Measurements from ENCODE around the gene RFLNA.
A peak's percentile ranks its signal among the peaks of the same experiment; 100 is the strongest.

The RFLNA gene

GRCh38 chr12:124294780-124295341 is at the start of gene RFLNA:
Gene RFLNA (plus strand): TSS chr12:124295093. CDS start chr12:124295430, 337 bp downstream.
- DNase-seq (ENCODE audit: low spot score): no peak
- no peak for FAIRE-seq

- DNase-seq (ENCODE audit: low spot score) (no peak), FAIRE-seq (no peak)
Observed at GRCh38 chr12:124247331-124247730, 47.6 kb upstream of the RFLNA start.

GRCh38 chr12:124248941-124249825 is 45.7 kb upstream of the RFLNA start:
- DNase-seq (ENCODE audit: low spot score) (no peak), FAIRE-seq (no peak)

GRCh38 chr12:124251186-124251585 is 43.7 kb upstream of the RFLNA start:
- no peak for DNase-seq (ENCODE audit: low spot score)
- no peak for FAIRE-seq

GRCh38 chr12:124252964-124253363 is 41.9 kb upstream of the RFLNA start:
- no peak for FAIRE-seq
- DNase-seq (ENCODE audit: low spot score): no peak

GRCh38 chr12:124254126-124254525 is 40.8 kb upstream of the RFLNA start:
- DNase-seq (ENCODE audit: low spot score): no peak
- no peak for FAIRE-seq

- DNase-seq (ENCODE audit: low spot score) (no peak), FAIRE-seq (no peak)
Observed at GRCh38 chr12:124259154-124260066, 35.5 kb upstream of the RFLNA start.

- DNase-seq (ENCODE audit: low spot score) (no peak), FAIRE-seq (no peak)
Observed at GRCh38 chr12:124261885-124262284, 33.0 kb upstream of the RFLNA start.

GRCh38 chr12:124264089-124264795 is 30.7 kb upstream of the RFLNA start:
- FAIRE-seq: no peak
- no peak for DNase-seq (ENCODE audit: low spot score)

- no peak for FAIRE-seq
Observed at GRCh38 chr12:124264879-124265278, 30.0 kb upstream of the RFLNA start.

GRCh38 chr12:124267205-124267778 is 27.6 kb upstream of the RFLNA start:
- no peak for DNase-seq (ENCODE audit: low spot score)
- FAIRE-seq: no peak

More at GRCh38 chr12:124264879-124265278, 30.0 kb upstream of the RFLNA start:
- DNase-seq (ENCODE audit: low spot score): no peak

GRCh38 chr12:124270671-124271070 is 24.2 kb upstream of the RFLNA start:
- DNase-seq (ENCODE audit: low spot score) (no peak), FAIRE-seq (no peak)

GRCh38 chr12:124273630-124274029 is 21.3 kb upstream of the RFLNA start:
- peak; percentile 67 for DNase-seq (ENCODE audit: low spot score)
- FAIRE-seq: no peak

- FAIRE-seq (no peak), DNase-seq (ENCODE audit: low spot score) (no peak)
Observed at GRCh38 chr12:124276337-124276736, 18.6 kb upstream of the RFLNA start.

- FAIRE-seq (no peak), DNase-seq (ENCODE audit: low spot score) (no peak)
Observed at GRCh38 chr12:124277394-124278241, 17.3 kb upstream of the RFLNA start.

- DNase-seq (ENCODE audit: low spot score): peak; percentile 27
- FAIRE-seq: no peak
Observed at GRCh38 chr12:124278389-124279101, 16.3 kb upstream of the RFLNA start.

- FAIRE-seq: no peak
- DNase-seq (ENCODE audit: low spot score): no peak
Observed at GRCh38 chr12:124279315-124279714, 15.6 kb upstream of the RFLNA start.

- FAIRE-seq: no peak
- no peak for DNase-seq (ENCODE audit: low spot score)
Observed at GRCh38 chr12:124279846-124280360, 15.0 kb upstream of the RFLNA start.

- no peak for DNase-seq (ENCODE audit: low spot score)
- FAIRE-seq: no peak
Observed at GRCh38 chr12:124281309-124281708, 13.6 kb upstream of the RFLNA start.
